Epidermal melanocyte (primary cell): ENCODE data around the gene DDX23.

Experiments used
- DNase-seq: peaks from one replicate; pipeline ENCODE4 v3.0.0; 2011; ENCODE audit warnings: low spot score; ENCODE audit not compliant: insufficient read length

Gene DDX23

GRCh38 chr12:48824112-48824511 lies 27.9 kb downstream of the DDX23 start:
- DNase-seq: no peak

GRCh38 chr12:48823281-48823680 lies 28.7 kb downstream of the DDX23 start:
- DNase-seq: no peak

DNA sequence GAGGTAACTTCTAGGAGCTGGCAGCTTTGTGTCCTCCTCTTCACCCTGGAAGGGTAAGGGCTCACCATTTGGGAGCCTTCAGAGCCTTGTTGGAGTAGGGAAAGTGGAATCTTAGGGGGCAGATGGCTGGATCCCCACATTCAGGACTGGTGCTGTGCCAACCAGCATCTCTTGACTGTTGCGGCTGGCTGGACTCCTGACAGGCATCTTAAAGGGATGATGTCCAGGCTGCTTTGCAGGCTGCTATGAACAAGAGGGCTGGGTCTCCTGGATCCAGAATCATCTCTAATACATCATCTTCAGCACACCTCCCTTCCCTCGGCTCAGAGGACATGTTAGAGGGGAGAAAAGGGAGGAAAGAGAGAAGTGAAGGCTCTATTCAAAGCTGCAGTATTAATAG lies 29.3 kb downstream of the DDX23 start:
- DNase-seq: no peak

DNA sequence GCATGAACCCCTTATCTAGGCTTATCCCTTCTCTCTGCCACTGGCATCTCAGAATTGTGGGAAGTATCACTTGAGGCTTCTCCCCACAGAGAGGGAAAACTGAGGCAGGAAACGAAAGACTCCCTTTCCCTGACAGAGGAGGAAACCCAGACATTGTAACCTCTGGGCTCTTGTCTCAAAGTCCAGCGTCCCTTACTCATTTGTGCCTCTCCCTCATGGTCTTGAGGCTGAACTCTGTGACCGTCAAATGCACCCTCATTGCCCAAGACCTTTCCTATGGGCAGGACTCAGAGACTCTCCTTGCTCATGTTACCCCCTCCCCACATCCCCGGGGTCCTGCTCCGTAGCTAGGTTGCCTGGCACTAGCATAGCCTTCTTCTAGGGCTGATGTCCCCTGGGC lies 29.8 kb downstream of the DDX23 start:
- DNase-seq: no peak

DNA sequence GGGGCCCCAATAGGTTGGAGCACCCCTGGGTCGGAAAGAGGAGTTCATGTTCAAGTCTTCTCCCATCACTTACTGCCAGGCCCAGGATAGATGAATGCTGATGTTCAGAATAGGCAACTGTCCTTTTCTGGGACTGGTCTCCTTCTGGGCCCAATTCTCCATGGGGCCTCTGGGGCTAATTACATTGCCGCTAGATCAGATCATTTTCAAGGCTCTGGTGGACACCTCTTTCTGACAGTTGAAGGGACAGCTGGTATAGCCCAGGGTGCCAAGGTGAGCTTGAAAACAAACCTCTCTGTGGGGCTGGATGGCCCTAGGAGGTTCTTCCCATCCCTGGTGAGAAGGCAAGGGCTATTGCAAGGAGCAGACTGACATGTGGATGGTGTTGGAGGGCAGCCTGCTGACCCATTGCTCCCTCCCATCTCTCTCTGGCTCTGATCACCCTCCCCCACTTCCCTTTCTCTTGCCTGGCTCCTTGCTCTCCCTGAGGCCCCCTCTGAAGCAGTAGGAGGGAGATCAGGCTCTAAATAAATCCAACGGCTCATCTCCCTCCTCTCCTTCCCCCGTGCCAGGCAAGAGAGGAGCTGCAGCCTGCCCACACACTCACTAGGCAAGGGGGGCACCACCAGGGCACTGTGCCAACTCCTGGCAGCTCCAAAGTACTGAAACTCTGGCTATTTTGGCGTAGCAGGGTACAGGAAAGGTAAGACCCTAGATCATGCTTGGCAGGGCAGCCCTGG lies 31.8 kb downstream of the DDX23 start:
- DNase-seq: no peak

DNA sequence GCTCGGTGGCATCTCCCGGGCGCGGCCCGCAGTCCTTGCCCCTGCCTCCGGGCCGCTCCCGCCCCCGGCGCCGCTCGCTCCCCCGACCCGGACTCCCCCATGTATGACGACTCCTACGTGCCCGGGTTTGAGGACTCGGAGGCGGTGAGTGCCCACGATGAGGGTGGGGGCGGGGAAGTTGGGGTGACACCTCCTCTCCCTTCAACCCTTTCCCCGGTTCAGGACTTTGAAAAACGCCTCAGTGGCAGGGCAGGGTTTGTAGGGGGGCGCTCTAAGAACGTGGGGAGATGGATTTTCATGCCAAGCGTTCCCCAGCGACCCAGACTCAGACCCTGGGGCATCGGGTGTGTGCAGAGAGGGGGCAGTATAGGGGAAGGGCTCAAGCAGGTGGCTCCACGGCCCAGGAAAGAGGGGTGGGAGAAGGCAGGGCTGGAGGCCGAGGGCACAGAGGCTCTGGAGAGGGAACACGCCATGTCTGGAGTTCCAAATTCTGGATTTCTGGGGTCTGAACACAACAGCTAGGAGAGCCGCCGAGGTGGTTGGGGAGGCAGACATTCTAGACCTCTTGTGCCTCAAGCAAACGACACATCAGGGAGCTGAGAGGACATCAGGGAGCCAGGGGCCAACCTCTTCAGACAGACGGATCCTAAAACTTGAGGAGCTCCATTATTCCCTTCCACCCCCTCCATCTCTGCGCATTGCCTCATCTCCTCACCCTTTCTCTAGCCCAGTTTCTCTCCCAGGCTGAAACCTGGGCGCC lies 33.0 kb downstream of the DDX23 start:
- no peak for DNase-seq

DNA sequence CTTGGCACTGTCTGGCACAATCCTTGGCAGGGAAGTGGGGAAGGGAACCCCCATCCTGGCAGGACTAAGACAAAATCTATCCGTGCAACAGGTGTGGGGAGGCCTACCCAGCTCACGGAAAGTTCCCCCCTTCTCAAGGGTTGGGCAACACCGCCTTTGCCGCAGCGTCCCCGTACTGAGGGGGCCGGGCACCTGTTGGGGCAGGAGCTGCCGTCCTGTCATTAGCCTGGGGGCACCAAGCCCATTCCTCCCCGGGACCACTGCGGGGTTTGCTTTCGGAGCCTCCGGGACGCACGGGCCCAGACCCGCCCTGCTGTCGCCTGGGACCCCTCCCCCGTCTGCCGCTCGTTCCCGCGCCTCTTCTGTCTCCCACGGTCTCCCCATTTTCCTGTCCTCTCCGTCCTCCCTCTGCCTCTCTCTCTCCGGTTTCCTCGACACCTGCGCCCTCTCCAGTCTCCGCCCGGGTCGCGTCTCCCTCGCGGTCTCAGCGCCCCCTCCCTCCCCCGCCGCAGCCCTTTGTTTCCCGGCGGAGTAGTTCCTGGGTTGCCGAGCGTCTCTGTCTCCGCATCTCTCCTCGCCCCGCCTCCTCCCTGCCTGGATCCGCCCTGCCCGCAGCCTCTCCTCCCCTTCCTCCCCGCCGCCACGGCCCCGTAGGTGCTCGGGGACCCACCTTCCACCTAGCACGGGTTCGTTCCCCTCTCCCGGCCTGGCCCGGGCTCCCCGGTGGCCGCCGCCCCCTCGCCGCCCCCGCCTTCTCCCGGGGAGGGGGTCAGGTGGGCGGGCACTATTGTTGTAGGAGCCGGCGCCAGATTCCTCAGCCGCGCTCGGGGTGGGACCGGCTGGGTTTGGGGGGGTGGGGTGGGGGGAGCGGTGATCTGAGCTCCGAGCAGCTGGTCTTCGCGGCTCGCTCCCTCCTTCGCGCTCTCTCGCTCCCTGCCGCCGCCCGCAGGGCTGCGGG lies 33.8 kb downstream of the DDX23 start, which contains the start of gene CACNB3:
CACNB3 (plus strand) TSS at position 624 of the 958 bp plus-strand sequence. CDS start 434 bp downstream, outside the sequence.
- peak; percentile 54 for DNase-seq

GRCh38 chr12:48816143-48816854 lies 35.7 kb downstream of the DDX23 start:
- DNase-seq: no peak

- DNase-seq: peak; percentile 72
Measured at GRCh38 chr12:48815126-48816110, 36.5 kb downstream of the DDX23 start.

GRCh38 chr12:48814262-48815125 lies 37.5 kb downstream of the DDX23 start:
- DNase-seq: peak; percentile 69

DNA sequence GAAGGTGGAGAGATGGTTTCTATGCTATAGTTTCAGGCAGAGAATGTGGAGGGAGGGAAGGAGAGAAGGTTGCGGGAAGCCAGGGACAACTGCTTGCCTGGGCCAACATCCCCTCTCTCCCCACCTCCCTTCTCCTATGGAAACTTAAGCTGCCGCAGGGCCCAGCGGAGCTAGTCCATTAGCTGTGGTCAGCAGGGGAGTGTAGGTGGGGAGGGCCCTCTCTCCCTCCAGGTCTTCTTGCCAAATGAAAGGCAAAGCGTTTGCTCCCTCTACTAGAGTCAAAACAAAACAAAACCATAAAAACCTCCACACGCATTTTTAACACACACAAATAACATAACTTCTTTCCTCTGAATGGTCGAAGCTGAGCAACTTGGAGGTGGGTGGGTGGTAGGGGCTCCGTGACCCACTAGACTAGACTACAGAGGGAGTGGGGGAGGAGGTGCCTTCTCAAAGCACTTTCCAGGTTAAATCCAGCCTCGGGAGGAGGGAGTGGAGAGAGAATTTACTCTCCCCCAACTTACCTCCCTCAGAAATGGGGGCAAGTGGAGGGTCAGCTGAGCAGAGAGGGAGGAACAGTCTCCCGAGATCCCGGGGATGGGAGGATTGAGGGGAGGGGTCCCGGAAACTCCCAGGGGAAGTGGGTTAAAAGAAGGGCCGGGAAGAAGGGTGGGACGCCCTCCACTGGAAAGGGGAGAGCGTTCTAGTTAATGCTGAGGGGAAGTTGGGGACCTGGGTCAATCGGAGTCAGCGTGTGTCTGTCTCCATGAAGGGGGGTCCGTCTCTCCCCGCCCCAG lies 38.3 kb downstream of the DDX23 start:
- no peak for DNase-seq

- DNase-seq: no peak
Measured at GRCh38 chr12:48812389-48812788, 39.6 kb downstream of the DDX23 start.

- DNase-seq: no peak
Measured at GRCh38 chr12:48811437-48812090, 40.4 kb downstream of the DDX23 start.

DNA sequence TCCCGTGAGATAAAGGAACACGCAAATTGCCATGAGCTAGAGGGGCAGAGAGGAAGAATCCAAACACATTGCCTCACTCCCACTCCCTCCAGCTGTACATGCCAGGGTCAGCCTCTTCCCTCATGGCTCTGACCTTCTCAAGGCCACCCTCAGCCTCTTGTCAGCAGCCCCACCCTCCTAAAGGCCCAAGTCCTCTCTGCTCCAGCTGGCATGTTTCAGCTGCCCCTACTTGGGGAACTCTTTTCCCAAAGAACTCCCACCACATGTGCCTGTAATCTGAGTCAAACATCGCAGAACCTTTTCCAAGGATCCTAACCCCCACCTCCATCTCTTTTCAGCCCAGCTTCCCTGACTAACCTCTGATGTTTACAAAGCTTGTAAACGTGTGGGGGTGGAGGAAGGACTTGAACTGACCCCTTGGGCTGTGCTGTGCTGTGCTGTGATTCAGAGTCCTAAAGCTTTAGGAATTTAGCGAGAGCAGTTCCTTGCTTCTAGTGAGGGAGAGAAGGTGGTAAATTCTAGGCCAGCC lies 41.0 kb downstream of the DDX23 start:
- no peak for DNase-seq

DNA sequence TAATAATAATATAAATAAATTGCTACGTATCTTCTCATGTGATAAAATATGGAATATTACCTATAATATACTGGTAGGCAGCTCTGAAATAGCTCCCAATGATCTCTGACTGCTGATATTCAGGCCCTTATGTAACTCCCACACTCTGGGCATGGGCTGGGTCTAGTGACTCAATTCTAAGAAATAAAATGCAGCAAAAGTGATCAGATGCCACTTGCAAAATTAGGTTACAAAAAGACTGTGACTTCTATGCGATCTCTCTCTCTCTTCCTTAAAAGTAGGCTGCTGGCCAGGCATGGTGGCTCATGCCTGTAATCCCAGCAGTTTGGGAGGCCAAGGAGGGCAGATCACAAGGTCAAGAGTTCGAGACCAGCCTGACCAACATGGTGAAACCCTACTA lies 44.0 kb downstream of the DDX23 start:
- DNase-seq: no peak

- DNase-seq: no peak
Measured at GRCh38 chr12:48803675-48804074, 48.3 kb downstream of the DDX23 start.

- DNase-seq: no peak
Measured at GRCh38 chr12:48800971-48801370, 51.0 kb downstream of the DDX23 start.
